Cortex of kidney (tissue), 1 donor: ENCODE measurements around the gene MMAB.
"Not testable (repeated sequence)": the region's sequence is repeated elsewhere in the genome, so short reads cannot be mapped to it uniquely, and the experiment has no call there.

ENCODE experiments used
- DNase-seq: peaks from one replicate; lab custom pipeline; 2025; lab: John Stamatoyannopoulos, UW

MMAB gene

DNA sequence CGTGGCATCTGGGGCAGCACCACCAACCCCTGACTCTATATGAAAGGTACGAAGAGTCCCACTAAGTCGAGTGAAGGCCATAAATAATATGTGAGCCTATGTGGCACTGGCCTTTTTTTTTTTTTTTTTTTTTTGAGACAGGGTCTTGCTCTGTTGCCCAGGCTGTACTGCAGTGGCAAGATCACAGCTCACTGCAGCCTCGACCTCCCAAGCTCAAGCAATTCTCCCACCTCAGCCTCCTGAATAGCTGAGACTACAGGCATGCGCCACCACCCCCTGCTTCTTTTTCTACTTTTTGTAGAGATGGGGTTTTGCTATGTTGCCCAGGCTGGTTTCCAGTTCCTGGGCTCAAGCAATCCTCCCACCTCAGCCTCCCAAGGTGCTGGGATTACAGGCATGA lies 28.8 kb upstream of the MMAB start:
- DNase-seq, result not testable (repeated sequence)

DNA sequence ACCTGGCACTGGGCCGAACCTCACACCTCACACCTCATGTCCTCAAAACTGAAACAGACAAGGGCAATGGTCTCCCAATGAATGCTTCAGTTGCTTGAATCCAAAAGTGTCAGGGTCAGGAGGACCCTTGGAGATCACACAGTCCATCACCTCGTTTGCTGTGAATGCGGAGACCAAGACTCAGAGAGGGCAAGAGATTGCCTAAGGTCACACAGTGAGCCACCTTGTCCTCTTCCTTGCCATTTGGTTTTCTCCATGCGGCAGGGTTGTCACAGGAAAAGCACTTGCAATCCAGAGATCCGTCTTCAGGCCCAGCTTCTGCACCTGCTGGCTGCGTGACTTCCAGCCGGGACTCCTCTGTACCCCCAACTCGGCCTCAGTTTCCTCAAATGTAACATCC lies 28.3 kb upstream of the MMAB start:
- DNase-seq, result no peak

DNA sequence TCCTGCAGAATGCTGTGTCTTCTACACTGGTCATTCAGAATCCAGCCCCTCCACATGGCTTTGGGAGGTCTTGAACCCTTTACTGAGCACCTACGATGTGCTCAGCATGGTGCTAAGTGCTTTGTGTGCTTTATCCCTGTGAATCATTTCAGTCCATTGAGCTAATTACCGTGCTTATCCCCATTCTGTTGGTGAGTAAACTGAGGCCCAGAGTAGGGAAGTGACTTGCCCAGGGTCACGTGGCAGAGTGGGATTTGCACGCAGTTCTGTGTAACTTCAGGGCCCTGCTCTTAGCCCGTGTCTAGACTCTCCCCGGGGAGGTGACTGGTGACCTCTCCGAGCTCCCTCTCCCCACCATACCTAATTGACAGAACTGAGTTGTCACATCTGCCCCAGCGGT lies 27.7 kb upstream of the MMAB start:
- DNase-seq, result no peak

- no peak for DNase-seq
These were observed 27.2 kb upstream of the MMAB start for GRCh38 chr12:109600481-109600880.

DNA sequence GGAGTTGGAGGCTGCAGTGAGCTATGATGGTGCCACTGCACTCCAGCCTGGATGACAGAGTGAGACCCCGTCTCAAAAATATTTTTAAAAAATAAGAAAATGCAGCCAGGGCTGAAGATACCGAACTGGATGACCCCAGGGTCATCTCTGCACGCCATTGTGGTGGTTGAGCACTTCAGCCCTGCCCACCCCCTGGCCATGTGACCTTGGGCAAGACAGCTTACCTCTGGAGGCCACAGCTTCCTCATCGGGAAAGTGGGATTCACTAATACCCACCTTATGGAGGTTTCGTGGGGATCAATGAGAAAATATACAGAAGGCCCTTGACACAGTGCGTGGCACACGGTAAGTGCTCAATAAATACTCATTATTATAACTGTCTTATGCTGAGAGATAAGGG lies 25.8 kb upstream of the MMAB start:
- no peak for DNase-seq

DNA sequence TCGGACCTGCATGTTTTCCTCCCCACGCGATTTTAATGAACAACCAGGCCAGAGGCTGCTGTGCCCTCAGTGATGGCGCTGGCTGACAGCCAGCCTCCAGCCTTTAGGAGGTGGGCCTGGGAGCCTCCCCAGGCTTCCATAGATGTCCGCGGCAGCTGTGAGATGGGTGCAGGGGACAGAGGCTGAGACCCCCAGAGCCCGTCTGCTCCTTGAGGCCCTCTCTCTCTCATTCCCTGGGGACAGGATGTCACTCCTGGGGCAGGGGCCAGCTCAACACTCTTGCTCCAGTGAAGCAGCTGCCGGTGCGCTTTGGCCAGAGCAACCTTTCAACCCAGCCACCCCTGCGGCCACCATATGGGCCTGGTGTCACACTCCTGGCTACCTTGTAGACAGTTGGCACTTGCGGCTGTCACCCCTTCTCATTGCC lies 25.1 kb upstream of the MMAB start:
- DNase-seq, result no peak

DNA sequence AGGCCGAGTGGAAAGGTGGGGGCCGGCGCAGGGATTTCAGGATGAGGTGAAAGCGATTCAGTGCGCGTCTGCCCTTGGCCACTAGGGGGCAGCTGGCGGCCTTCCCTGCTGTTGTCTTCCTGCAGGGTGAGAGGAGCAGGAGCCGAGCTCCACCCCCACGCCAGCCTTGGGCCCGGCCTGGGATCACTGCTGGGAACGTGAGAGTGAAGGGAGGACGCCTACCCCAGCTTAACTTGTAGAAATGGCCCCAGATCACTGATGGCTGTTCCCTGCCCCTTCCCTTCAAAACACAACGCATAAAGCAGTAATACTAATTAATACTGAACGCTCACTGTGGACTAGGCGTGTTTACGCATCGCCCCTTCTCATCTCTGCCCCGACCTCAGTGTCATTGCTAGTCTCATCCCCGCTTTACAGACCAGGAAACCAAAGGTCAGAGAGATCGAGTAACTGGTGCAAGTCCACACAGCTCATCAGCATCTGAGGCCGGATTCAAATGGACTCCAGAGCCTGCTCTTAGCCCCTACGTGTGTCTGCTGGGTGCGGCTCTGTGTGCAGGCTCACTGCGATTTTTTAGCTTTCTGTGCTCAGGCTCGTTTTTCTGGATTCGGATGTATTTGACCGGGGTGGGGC lies 24.6 kb upstream of the MMAB start:
- peak; percentile 29 for DNase-seq

DNA sequence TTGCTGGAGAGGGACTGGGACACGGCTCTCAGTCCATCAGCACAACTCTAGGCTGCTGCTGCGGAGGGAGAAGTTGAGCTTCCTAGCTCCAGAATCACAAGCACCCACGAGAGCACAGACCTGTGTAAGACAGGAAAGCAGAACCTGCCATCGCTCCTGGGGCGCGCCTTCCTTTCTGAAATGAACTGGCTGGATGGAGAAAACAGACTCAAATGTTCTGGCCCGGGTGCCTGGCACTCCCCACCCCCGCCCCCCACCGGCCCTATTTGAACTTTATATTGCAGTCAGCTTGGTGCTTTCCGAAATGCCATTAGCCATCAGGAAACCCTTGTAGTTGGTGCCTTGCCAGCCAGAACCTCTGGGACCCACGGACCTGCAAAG lies 24.1 kb upstream of the MMAB start:
- DNase-seq, result no peak

DNA sequence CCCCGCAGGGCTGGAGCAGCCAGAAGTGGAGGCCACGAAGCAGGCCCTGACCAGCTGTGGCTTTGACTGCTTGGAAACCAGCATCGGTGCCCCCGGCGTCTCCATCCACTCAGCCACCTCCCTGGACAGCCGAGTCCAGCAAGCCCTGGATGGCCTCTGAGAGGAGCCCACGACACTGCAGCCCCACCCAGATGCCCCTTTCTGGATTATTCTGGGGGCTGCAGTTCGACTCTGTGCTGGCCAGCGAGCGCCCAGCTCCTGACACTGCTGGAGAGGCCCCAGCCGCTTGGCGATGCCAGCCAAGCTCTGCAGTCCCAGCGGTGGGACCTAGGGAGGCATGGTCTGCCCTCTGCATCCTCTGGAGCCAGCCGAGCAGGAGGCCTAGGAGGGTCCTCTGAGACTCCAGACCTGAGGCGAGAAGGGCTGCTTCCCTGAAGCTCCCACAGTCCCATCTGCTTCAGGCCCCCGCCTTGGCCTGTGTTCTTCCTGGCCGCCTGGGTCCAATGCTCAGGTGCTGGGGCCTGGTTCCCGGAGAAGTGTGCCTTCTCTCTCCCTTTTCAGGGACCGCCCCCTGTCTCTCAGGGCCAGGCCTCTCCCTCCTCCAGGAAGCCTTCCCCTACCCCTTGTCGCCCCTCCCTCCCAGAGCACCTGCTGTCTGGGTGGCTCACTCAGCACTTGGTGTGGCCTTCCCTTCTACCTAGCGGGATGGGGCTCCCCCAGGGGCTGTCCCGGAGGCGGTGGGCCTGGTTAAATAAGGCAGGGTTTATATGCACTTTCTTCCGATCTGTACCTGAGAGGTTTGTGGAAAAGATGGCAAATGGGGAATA lies 23.3 kb upstream of the MMAB start:
- no peak for DNase-seq

GRCh38 chr12:109595321-109595902 lies 22.1 kb upstream of the MMAB start:
- no peak for DNase-seq

DNA sequence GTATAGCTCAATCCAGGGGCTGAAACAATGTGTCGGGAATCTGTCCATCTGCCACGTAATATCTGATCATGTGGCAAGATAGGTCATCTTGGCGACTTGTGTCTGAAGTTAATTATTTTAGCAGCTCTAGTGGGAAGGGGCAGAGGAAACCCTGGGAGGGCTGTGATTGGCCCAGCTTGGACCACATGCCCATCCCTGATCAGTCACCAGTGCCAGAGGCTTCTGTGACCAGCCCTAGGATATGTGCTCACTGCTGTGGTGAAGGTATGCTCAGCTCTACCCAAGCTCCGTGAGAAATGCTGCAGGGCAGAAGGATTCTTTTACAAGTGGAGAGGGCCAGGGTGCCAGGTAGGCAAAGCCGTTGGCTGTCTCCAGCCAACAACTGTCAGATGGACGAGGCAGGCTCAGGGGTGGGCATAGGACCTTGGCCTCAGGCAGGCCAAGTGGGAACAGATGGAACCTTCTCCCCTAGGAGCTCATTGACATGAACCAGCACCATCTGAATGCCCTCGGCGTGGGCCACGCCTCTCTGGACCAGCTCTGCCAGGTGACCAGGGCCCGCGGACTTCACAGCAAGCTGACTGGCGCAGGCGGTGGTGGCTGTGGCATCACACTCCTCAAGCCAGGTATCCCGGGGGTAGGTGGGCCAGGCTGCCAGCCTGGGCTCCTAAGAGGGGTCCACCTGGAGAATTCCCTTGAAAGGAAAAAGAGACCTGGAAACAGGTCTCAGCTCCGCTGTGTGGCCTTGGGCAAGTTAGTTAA lies 21.4 kb upstream of the MMAB start:
- no peak for DNase-seq

GRCh38 chr12:109592905-109593272 lies 19.6 kb upstream of the MMAB start:
- DNase-seq, result no peak

DNA sequence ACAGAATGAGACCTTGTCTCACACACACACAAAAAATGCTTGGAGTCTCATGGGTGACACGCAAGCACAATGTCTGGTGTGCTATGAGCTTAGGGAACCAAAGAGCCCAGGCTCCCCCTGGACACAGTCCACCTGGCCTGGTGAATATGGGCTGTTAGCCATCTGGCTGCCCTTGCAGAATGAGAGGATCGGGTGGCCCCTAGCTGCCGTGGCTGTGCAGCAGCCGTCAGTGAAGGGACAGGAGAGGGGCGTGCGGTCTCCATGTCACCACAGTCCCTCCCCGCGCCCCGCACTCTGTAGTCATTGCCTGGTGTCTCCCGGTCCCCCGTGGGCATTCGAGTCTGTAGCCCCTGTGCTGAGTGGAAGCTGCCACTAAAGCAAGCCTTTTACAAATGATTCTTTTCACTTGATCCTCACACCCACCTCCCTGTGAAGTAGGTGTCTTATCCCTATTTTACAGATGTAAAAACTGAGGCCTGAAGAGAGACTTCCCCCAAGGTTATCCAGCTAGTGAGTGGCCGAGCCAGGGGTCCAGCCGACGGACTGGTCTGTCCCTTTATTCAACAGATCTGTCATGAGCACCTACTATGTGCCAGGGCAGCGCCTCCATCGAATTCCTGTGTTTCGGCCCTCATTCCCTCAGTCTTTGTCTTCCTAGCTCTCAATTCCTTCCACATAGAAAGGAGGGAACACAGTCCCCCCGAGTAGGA lies 19.0 kb upstream of the MMAB start:
- DNase-seq, result no peak

- DNase-seq, result no peak
These were observed 17.7 kb upstream of the MMAB start for GRCh38 chr12:109591041-109591440.

DNA sequence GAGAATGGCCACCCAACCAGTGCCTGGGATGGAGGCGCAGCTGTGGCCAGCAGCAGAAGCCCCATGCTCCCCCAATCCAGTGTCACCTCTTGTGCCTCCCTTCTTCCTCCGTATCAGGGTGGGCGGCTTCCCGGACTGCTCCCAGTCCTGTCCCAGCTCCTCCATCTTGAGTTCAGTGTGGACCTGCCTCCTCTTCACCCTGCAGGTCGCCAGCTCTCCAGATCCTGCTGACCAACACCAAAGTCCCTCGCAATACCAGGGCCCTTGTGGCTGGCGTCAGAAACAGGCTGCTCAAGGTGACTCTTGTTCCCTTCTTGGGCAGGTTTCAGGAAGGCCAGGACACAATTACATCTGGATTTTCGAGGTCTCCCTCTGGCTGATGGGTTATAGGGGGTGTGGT lies 17.3 kb upstream of the MMAB start:
- DNase-seq, result no peak

DNA sequence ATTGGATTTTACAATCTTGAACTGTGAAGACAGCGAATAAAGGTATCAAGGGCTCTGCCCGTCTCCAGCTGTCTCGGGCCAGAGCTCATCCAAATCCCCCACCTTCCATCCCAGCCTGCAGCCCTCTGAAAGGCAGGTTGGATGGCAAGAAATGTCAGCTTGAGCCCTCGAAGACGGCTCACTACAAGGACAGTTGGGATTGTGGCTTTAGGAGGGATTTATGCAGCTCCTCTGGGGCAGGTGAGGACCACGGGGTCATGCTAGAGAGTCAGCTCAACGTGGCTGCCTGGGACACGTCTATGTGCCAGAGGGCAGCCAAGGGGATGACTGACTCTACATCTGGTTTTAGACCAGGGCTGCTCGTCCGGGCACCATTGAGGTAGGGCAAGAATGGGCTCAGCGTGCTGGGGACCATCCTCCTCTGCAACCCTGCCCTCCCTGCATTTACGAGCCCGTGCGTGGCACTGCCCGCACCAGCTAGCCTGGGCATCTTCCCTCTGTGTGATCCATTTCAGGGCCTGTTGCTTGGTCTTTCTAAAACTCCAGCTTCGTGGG lies 16.5 kb upstream of the MMAB start:
- no peak for DNase-seq

DNA sequence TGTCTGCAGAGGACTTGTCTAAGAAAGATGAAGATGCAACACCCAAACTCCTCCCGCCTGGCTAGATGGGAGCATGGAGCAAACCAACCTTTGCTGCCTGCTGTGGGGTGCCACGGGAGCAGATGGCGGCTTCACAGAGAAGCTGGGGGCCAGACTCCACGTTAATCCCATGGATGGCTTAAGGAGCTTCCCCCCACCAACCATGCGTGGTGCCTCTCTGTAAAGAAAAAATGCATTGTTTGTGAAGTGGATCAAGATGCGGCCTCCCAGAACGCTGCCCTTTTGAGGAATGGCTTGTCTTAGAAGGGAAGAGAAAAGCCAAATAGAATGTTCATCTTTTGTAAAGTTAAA lies 15.9 kb upstream of the MMAB start:
- DNase-seq, result no peak

DNA sequence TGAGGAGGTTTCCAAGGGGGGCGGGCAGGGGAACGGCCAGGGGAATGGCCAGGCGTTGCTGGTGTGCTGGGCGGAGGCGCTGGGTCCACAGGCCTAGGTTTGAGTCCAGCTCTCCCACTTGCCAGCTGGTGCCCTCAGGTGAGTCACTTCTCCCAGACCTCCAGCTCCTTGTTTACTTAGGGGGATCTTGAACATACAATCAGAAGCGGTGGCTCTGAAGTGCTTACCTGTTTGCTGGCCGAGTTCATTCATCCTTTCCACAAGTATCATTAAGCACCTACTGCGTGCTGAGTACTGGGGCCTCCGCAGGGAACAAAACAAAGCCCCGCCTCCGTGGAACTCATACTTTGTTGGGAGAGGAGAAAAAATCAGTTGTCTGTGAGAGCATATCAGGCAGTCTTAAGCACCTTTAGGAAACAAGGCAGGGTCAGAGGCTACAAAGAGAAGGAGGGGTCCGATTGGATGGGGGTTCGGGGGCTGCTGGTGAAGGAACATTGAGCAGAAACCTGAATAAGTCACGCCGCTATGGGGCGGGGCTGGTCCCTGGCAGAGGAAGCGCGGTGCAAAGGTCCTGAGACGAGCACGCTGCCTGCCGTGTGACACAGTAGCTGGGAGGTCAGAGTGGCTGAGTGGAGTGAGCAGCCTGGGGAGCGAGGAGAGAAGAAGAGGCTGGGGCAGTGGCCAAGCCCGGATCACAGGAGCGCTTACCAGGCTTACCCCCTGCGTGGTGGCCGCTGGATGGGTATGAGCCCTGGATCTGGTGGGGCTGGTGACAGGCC lies 15.3 kb upstream of the MMAB start:
- DNase-seq, result no peak

DNA sequence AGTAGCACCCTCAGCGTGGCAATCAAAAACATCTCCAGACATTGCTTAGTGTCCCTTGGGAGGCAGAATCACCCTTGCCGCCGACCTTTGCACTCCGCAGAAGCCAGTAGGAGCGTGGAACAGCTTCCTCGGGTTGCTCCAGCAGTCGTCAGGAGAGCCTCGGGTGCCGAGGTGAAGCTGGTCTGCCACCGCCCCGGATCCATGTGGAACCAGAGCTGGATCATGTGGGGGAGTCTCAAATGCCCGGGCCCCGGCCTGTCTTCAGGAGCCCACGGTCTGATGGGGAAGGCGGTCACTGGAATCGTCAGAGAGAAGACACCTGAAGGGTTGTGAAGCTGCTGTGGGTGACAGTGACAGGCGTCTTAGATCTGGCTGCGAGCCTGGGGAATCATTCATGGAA lies 14.6 kb upstream of the MMAB start:
- no peak for DNase-seq

GRCh38 chr12:109586385-109587296 lies 13.3 kb upstream of the MMAB start:
- DNase-seq, result no peak
